GM12864 (cell line): Measurements from ENCODE around the gene FAM135A.

Source experiments
- DNase-seq: peaks from one replicate; pipeline ENCODE4 v3.0.0-alpha.2; 2011; ENCODE audit warnings: low read depth
- H3K4me3 ChIP-seq: 2 replicates; pipeline ENCODE4 v1.5.1; 2011; ENCODE audit warnings: mild to moderate bottlenecking, low read depth, low read length, control low read depth
- TF ChIP-seq, protein P1 (sequence below): IDR thresholded peaks from 2 replicates; pipeline ENCODE4 v1.5.1; 2011; ENCODE audit warnings: low read depth, mild to moderate bottlenecking, moderate library complexity, low read length, control low read depth, inconsistent platforms; ENCODE audit errors: missing control alignments

The FAM135A gene

GRCh38 chr6:70503813-70504465 lies 90.6 kb downstream of the FAM135A start:
- no peak for DNase-seq
- TF ChIP-seq, protein P1, sequence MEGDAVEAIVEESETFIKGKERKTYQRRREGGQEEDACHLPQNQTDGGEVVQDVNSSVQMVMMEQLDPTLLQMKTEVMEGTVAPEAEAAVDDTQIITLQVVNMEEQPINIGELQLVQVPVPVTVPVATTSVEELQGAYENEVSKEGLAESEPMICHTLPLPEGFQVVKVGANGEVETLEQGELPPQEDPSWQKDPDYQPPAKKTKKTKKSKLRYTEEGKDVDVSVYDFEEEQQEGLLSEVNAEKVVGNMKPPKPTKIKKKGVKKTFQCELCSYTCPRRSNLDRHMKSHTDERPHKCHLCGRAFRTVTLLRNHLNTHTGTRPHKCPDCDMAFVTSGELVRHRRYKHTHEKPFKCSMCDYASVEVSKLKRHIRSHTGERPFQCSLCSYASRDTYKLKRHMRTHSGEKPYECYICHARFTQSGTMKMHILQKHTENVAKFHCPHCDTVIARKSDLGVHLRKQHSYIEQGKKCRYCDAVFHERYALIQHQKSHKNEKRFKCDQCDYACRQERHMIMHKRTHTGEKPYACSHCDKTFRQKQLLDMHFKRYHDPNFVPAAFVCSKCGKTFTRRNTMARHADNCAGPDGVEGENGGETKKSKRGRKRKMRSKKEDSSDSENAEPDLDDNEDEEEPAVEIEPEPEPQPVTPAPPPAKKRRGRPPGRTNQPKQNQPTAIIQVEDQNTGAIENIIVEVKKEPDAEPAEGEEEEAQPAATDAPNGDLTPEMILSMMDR, result no peak
- no peak overlapping the region for H3K4me3 ChIP-seq

GRCh38 chr6:70506321-70506720 lies 93.0 kb downstream of the FAM135A start:
- TF ChIP-seq, protein P1, result no peak
- no peak overlapping the region for H3K4me3 ChIP-seq
- no peak for DNase-seq

DNA sequence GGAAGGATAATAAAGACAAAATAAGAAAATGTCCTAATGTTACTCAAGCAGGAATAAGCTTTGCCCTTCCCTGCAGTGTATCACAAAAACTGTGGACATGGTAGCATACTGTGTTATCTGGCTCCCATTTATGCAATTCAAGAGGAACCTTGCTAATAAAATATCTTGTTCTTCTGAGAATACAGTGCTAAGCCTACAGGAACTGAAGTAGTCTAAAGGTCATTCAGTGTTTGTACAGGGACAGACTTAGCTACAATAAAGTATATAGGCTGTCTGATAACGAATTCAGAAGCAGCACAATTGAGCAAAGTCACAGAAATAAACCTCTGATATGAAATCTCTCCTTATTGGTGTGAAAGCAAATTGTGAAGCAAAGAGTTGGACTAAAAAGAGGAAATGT lies 93.9 kb downstream of the FAM135A start:
- TF ChIP-seq, protein P1, result no peak
- DNase-seq, result no peak
- no peak overlapping the region for H3K4me3 ChIP-seq

GRCh38 chr6:70508953-70509352 lies 95.6 kb downstream of the FAM135A start:
- H3K4me3 ChIP-seq, result no peak overlapping the region
- no peak for DNase-seq
- TF ChIP-seq, protein P1, result no peak

- TF ChIP-seq, protein P1, result no peak
These were observed 97.3 kb downstream of the FAM135A start for GRCh38 chr6:70510600-70510999.

GRCh38 chr6:70518723-70519122 lies 105.4 kb downstream of the FAM135A start:
- DNase-seq, result no peak
- TF ChIP-seq, protein P1, result no peak
- H3K4me3 ChIP-seq, result no peak overlapping the region

More at GRCh38 chr6:70510600-70510999, 97.3 kb downstream of the FAM135A start:
- DNase-seq, result no peak
- H3K4me3 ChIP-seq, result no peak overlapping the region

- no peak for DNase-seq
- TF ChIP-seq, protein P1, result peak; percentile 24
- no peak overlapping the region for H3K4me3 ChIP-seq
These were observed 107.3 kb downstream of the FAM135A start for GRCh38 chr6:70520575-70520974.
